Measurements from ENCODE around the gene PLSCR5. TPM values are rescaled to one million over a fixed set of nuclear protein-coding genes. Genes with fewer than 3 reads are reported as not detected.

Gene PLSCR5
- polyA plus RNA-seq, 3 donors, result not detected

- intact Hi-C loops (cut with micrococcal nuclease), result no loop called here
- H3K79me2 ChIP-seq (ENCODE audit: insufficient read depth, low read length), result no peaks in the 10 kb centered on the region
Observed at GRCh38 chr3:146640955-146641867, 36.1 kb upstream of the PLSCR5 start.

GRCh38 chr3:146640361-146640760, 35.2 kb upstream of the PLSCR5 start:
- no peak overlapping the region for H3K9ac ChIP-seq (ENCODE audit: insufficient read depth, low read length, poor library complexity, severe bottlenecking)
- Mint-ChIP-seq H3K27me3 (ENCODE audit: low read depth in 3 of 3) (peaks cover 0 to 1% (median 0%) of the 10 kb centered on the region in 3 donors), H3K27ac (peak overlapping the region in 1 of 7 donors; percentile 36), H3K4me3 (no peak overlapping the region), H3K36me3 (no peaks in the 10 kb centered on the region), H3K4me1 (no peaks in the 10 kb centered on the region), H3K9me3 (no peaks in the 10 kb centered on the region)
- no peaks in the 10 kb centered on the region for H3K27me3 ChIP-seq (ENCODE audit: control insufficient read depth in 2 of 2, insufficient read depth in 2 of 2, low read length in 2 of 2)
- no peaks in the 10 kb centered on the region for H3K36me3 ChIP-seq (replicated peaks in 1 of 2; ENCODE audit: control insufficient read depth in 1 of 2, insufficient read depth in 2 of 2, low read length in 2 of 2)
- no peak overlapping the region for H3K4me3 ChIP-seq (replicated peaks in 1 of 3; ENCODE audit: low read depth in 2 of 3, low read length in 3 of 3)
- H3K4me1 ChIP-seq (ENCODE audit: control insufficient read depth in 1 of 2, insufficient read depth in 2 of 2, low read length in 2 of 2), result no peaks in the 10 kb centered on the region
- no peak overlapping the region for H2AFZ ChIP-seq (ENCODE audit: insufficient read depth, low read depth, low read length, poor library complexity, severe bottlenecking)
- WGBS (ENCODE audit: insufficient coverage), result no CpG with 5 or more reads among the region's 1 CpG
- DNase-seq, result no peak
- H3K9me3 ChIP-seq (replicated peaks in 1 of 2; ENCODE audit: control insufficient read depth in 1 of 2, insufficient read depth in 1 of 2, low read length in 2 of 2), result no peaks in the 10 kb centered on the region
- TF ChIP-seq CTCF (IDR thresholded peaks at IDR 0.05), result no peak
- no peak overlapping the region for H3K27ac ChIP-seq (ENCODE audit: low read depth in 1 of 2, low read length in 2 of 2)
- no peaks in the 10 kb centered on the region for H3K79me2 ChIP-seq (ENCODE audit: insufficient read depth, low read length)
- intact Hi-C loops (cut with micrococcal nuclease), result no loop called here
- no peak overlapping the region for H3K4me2 ChIP-seq (replicated peaks; ENCODE audit: extremely low read depth, low read length, poor library complexity, severe bottlenecking)
- H4K20me1 ChIP-seq (ENCODE audit: insufficient read depth, low read length), result no peaks in the 10 kb centered on the region

More at GRCh38 chr3:146640955-146641867, 36.1 kb upstream of the PLSCR5 start:
- Mint-ChIP-seq H3K9me3 (no peaks in the 10 kb centered on the region), H3K27me3 (ENCODE audit: low read depth in 3 of 3) (peaks cover 0 to 1% (median 0%) of the 10 kb centered on the region in 3 donors), H3K36me3 (no peaks in the 10 kb centered on the region), H3K4me3 (no peak overlapping the region), H3K27ac (no peak overlapping the region), H3K4me1 (peaks cover 1% of the 10 kb centered on the region)
- Histone ChIP-seq H3K27me3 (ENCODE audit: control insufficient read depth in 2 of 2, insufficient read depth in 2 of 2, low read length in 2 of 2) (no peaks in the 10 kb centered on the region), H4K20me1 (ENCODE audit: insufficient read depth, low read length) (no peaks in the 10 kb centered on the region), H2AFZ (ENCODE audit: insufficient read depth, low read depth, low read length, poor library complexity, severe bottlenecking) (no peak overlapping the region), H3K4me3 (replicated peaks in 1 of 3; ENCODE audit: low read depth in 2 of 3, low read length in 3 of 3) (no peak overlapping the region), H3K4me1 (ENCODE audit: control insufficient read depth in 1 of 2, insufficient read depth in 2 of 2, low read length in 2 of 2) (no peaks in the 10 kb centered on the region), H3K36me3 (replicated peaks in 1 of 2; ENCODE audit: control insufficient read depth in 1 of 2, insufficient read depth in 2 of 2, low read length in 2 of 2) (no peaks in the 10 kb centered on the region), H3K9ac (ENCODE audit: insufficient read depth, low read length, poor library complexity, severe bottlenecking) (no peak overlapping the region), H3K4me2 (replicated peaks; ENCODE audit: extremely low read depth, low read length, poor library complexity, severe bottlenecking) (no peak overlapping the region), H3K27ac (ENCODE audit: low read depth in 1 of 2, low read length in 2 of 2) (no peak overlapping the region), H3K9me3 (replicated peaks in 1 of 2; ENCODE audit: control insufficient read depth in 1 of 2, insufficient read depth in 1 of 2, low read length in 2 of 2) (no peaks in the 10 kb centered on the region)
- WGBS (ENCODE audit: insufficient coverage), result no CpG with 5 or more reads among the region's 3 CpGs
- peak; percentile 53 for TF ChIP-seq CTCF (IDR thresholded peaks at IDR 0.05)
- DNase-seq, result peak in 1 of 3 donors; percentile 8

Data from CD14-positive monocyte (primary cell).